ENCODE measurements around the gene ALK.

The ALK gene

GRCh38 chr2:29782549-29783458 is 138.6 kb downstream of the ALK start:
- no peak overlapping the region for H3K27ac ChIP-seq
- no peak for TF ChIP-seq CTCF (conservative IDR thresholded peaks at IDR 0.05)

GRCh38 chr2:29782087-29782486 is 139.3 kb downstream of the ALK start:
- TF ChIP-seq CTCF (conservative IDR thresholded peaks at IDR 0.05): no peak

GRCh38 chr2:29780906-29781305 is 140.5 kb downstream of the ALK start:
- H3K27ac ChIP-seq: no peak overlapping the region
- TF ChIP-seq CTCF (conservative IDR thresholded peaks at IDR 0.05): no peak

More at GRCh38 chr2:29782087-29782486, 139.3 kb downstream of the ALK start:
- no peak overlapping the region for H3K27ac ChIP-seq

- no peak for TF ChIP-seq CTCF (conservative IDR thresholded peaks at IDR 0.05)
- no peak overlapping the region for H3K27ac ChIP-seq
These were observed 144.2 kb downstream of the ALK start for GRCh38 chr2:29777161-29777560.

GRCh38 chr2:29776406-29776805 is 145.0 kb downstream of the ALK start:
- H3K27ac ChIP-seq: no peak overlapping the region
- TF ChIP-seq CTCF (conservative IDR thresholded peaks at IDR 0.05): no peak

GRCh38 chr2:29775937-29776336 is 145.4 kb downstream of the ALK start:
- no peak overlapping the region for H3K27ac ChIP-seq
- TF ChIP-seq CTCF (conservative IDR thresholded peaks at IDR 0.05): no peak

GRCh38 chr2:29774624-29775023 is 146.8 kb downstream of the ALK start:
- no peak overlapping the region for H3K27ac ChIP-seq
- no peak for TF ChIP-seq CTCF (conservative IDR thresholded peaks at IDR 0.05)
